HG02870 (cell line): ENCODE data around the gene POU6F2.

Source experiments
- ATAC-seq: cut with Tn5 transposase; IDR thresholded peaks from one replicate; pipeline ENCODE4 v1.9.1; 2021; ENCODE audit warnings: mild to moderate bottlenecking, moderate library complexity; ENCODE audit not compliant: unreplicated experiment

The POU6F2 gene

GRCh38 chr7:39125846-39126245 lies 148.1 kb downstream of the POU6F2 start:
- ATAC-seq, result no peak

- no peak for ATAC-seq
Observed at GRCh38 chr7:39127058-39127457, 149.3 kb downstream of the POU6F2 start.

GRCh38 chr7:39128287-39128843 lies 150.7 kb downstream of the POU6F2 start:
- ATAC-seq, result no peak

- ATAC-seq, result no peak
Observed at GRCh38 chr7:39130274-39130673, 152.6 kb downstream of the POU6F2 start.

- ATAC-seq, result no peak
Observed at GRCh38 chr7:39130857-39131526, 153.3 kb downstream of the POU6F2 start.

GRCh38 chr7:39132306-39132705 lies 154.6 kb downstream of the POU6F2 start:
- no peak for ATAC-seq

GRCh38 chr7:39133088-39133487 lies 155.4 kb downstream of the POU6F2 start:
- ATAC-seq, result no peak

- ATAC-seq, result no peak
Observed at GRCh38 chr7:39137480-39137879, 159.8 kb downstream of the POU6F2 start.

GRCh38 chr7:39142750-39143149 lies 165.0 kb downstream of the POU6F2 start:
- no peak for ATAC-seq

- ATAC-seq, result no peak
Observed at GRCh38 chr7:39144420-39144819, 166.7 kb downstream of the POU6F2 start.

GRCh38 chr7:39145283-39145682 lies 167.6 kb downstream of the POU6F2 start:
- no peak for ATAC-seq

GRCh38 chr7:39145935-39146334 lies 168.2 kb downstream of the POU6F2 start:
- no peak for ATAC-seq

GRCh38 chr7:39152701-39153100 lies 175.0 kb downstream of the POU6F2 start:
- ATAC-seq, result no peak

- ATAC-seq, result no peak
Observed at GRCh38 chr7:39153113-39153512, 175.4 kb downstream of the POU6F2 start.

- ATAC-seq, result no peak
Observed at GRCh38 chr7:39153647-39154046, 175.9 kb downstream of the POU6F2 start.

- no peak for ATAC-seq
Observed at GRCh38 chr7:39154815-39155214, 177.1 kb downstream of the POU6F2 start.

GRCh38 chr7:39158367-39158766 lies 180.7 kb downstream of the POU6F2 start:
- ATAC-seq, result no peak

- no peak for ATAC-seq
Observed at GRCh38 chr7:39161903-39162302, 184.2 kb downstream of the POU6F2 start.

- no peak for ATAC-seq
Observed at GRCh38 chr7:39164887-39165286, 187.2 kb downstream of the POU6F2 start.

GRCh38 chr7:39168403-39169098 lies 190.8 kb downstream of the POU6F2 start:
- ATAC-seq, result no peak

GRCh38 chr7:39172137-39172536 lies 194.4 kb downstream of the POU6F2 start:
- ATAC-seq, result no peak

- ATAC-seq, result no peak
Observed at GRCh38 chr7:39181398-39181797, 203.7 kb downstream of the POU6F2 start.
